GM12878 (cell line): ENCODE measurements around the gene AGAP3. TPM values are rescaled to one million over a fixed set of nuclear protein-coding genes. Genes with fewer than 3 reads are reported as not detected.

ENCODE experiments used
- ATAC-seq: fragments of 200-7000 bp; cut with Tn5 transposase; 3 replicates; pipeline ENCODE4 v1.9.1; 2020; ENCODE audit warnings: mild to moderate bottlenecking, moderate library complexity
- BruUV-seq: library from RNA; stranded (reverse); fragments of 400-500 nt; replicated peaks from 2 replicates; lab custom pipeline; 2021; lab: Mats Ljungman, UMichigan
- CTCF ChIA-PET: fragments of 300-600 bp; sonication (Branson Sonifier 250); formaldehyde crosslinking; extraction: SDS; loops from one replicate; lab custom pipeline; 2021; ENCODE audit warnings: inconsistent platforms; lab: Yijun Ruan, JAX
- POLR2A ChIA-PET: fragments of 350-600 bp; formaldehyde crosslinking; extraction: SDS; loops from one replicate; lab custom pipeline; 2021; ENCODE audit warnings: inconsistent platforms; lab: Charles Lee
- RAD21 ChIA-PET: fragments of 300-600 bp; sonication (Branson Sonifier 250); formaldehyde crosslinking; loops from one replicate; lab custom pipeline; 2023; ENCODE audit warnings: antibody characterized with exemption; ENCODE audit not compliant: unreplicated experiment; lab: Charles Lee
- SMC1A ChIA-PET: fragments of 300-600 bp; sonication (Branson Sonifier 250); formaldehyde crosslinking; loops from one replicate; lab custom pipeline; 2023; ENCODE audit not compliant: unreplicated experiment, uncharacterized antibody; lab: Charles Lee
- DNase-seq: peaks from one replicate; pipeline ENCODE4 v3.0.0-alpha.2; 2011; ENCODE audit warnings: low read depth, low spot score
- FAIRE-seq: peaks from 3 replicates; lab custom pipeline; 2011; peaks lifted over from hg19 to GRCh38; lab: Jason Lieb, UNC
- H2AFZ ChIP-seq: 2 replicates; pipeline ENCODE4 v1.6.0; 2011; ENCODE audit warnings: low read depth, low read length, control low read depth; ENCODE audit not compliant: control insufficient read depth
- H3K27ac ChIP-seq: 2 replicates; pipeline ENCODE4 v1.5.1; 2011; ENCODE audit warnings: control low read depth; ENCODE audit not compliant: control insufficient read depth, insufficient read depth
- H3K27me3 ChIP-seq, 2 experiments: replicated peaks in 1 of 2; 2 replicates each; pipeline versions ENCODE4 v1.6.0 to v1.6.1; 2011; ENCODE audit warnings: low read length in 1 of 2; ENCODE audit not compliant: control insufficient read depth in 2 of 2, insufficient read depth in 2 of 2
- H3K36me3 ChIP-seq, 2 experiments: 2 replicates each; pipeline ENCODE4 v1.5.1; 2011; ENCODE audit warnings: low read length in 1 of 2; ENCODE audit not compliant: control insufficient read depth in 2 of 2, insufficient read depth in 2 of 2
- H3K4me1 ChIP-seq: 2 replicates; pipeline ENCODE4 v1.6.1; 2011; ENCODE audit warnings: mild to moderate bottlenecking, low read length, moderate library complexity, mixed read lengths; ENCODE audit not compliant: control insufficient read depth, insufficient read depth
- H3K4me2 ChIP-seq: 2 replicates; pipeline ENCODE4 v1.6.0; 2011; ENCODE audit warnings: control low read depth; ENCODE audit not compliant: control insufficient read depth, insufficient read depth
- H3K4me3 ChIP-seq: fragments of 200-600 bp; sonication (generic); 2 replicates; pipeline ENCODE4 v1.5.1; 2016
- H3K79me2 ChIP-seq: 2 replicates; pipeline ENCODE4 v1.6.0; 2011; ENCODE audit warnings: low read length; ENCODE audit not compliant: control insufficient read depth, insufficient read depth
- H3K9ac ChIP-seq: 2 replicates; pipeline ENCODE4 v1.8.0; 2011; ENCODE audit warnings: low read length, control low read depth, mixed read lengths; ENCODE audit not compliant: control insufficient read depth, insufficient read depth
- H3K9me3 ChIP-seq: replicated peaks from 3 replicates; pipeline ENCODE4 v1.5.1; 2011; ENCODE audit warnings: mild to moderate bottlenecking, low read length; ENCODE audit not compliant: control insufficient read depth, insufficient read depth
- H4K20me1 ChIP-seq: 2 replicates; pipeline ENCODE4 v1.6.0; 2011; ENCODE audit not compliant: control insufficient read depth, insufficient read depth
- CHD1 ChIP-seq: IDR thresholded peaks from 2 replicates; pipeline ENCODE4 v1.6.1; 2012; ENCODE audit warnings: low read depth, low read length, improper control_type of control experiment
- HDAC2 ChIP-seq: fragments of 200-600 bp; sonication (generic); IDR thresholded peaks from 2 replicates; pipeline ENCODE4 v1.6.1; 2017
- IRF4 ChIP-seq: IDR thresholded peaks from 2 replicates; pipeline ENCODE4 v1.6.1; 2011; ENCODE audit warnings: low read depth, low read length
- MEF2A ChIP-seq: IDR thresholded peaks from 2 replicates; pipeline ENCODE4 v1.6.1; 2011; ENCODE audit warnings: low read depth, mild to moderate bottlenecking, low read length, moderate library complexity; ENCODE audit not compliant: insufficient read depth
- SMC3 ChIP-seq: IDR thresholded peaks from 2 replicates; pipeline ENCODE4 v1.6.1; 2011; ENCODE audit warnings: low read length, improper control_type of control experiment, borderline replicate concordance
- ZNF207 ChIP-seq: fragments of 450-650 bp; IDR thresholded peaks from 2 replicates; pipeline ENCODE4 v1.6.1; 2014; ENCODE audit warnings: antibody characterized with exemption, mild to moderate bottlenecking, borderline replicate concordance
- WGBS: methylation state at CpG from one replicate; pipeline ENCODE4 v1.1.6; 2016; ENCODE audit warnings: low lambda C conversion rate; ENCODE audit not compliant: insufficient replicate concordance, insufficient coverage; ENCODE audit errors: missing lambda C conversion rate; 5-methylcytosine and 5-hydroxymethylcytosine counted together
- in situ Hi-C: fragments of 300-500 bp; cut with MboI; formaldehyde crosslinking; loops from 9 replicates; pipeline ENCODE4 v1.14.3; 2018; ENCODE audit warnings: mixed read lengths
- intact Hi-C: fragments of 100-400 bp; cut with micrococcal nuclease; formaldehyde crosslinking; loops from one replicate; pipeline ENCODE4 v1.14.2; 2022; ENCODE audit not compliant: unreplicated experiment
- polyA plus RNA-seq, 11 experiments: library from polyadenylated mRNA; depleted of rRNA in 4 of 11; unstranded in 6 of 11; stranded (reverse) in 5 of 11; fragments of >200 nt; fragmentation: Nextera tagmentation in 4 of 11; fragmentation: Illumina TruSeq in 1 of 11; extraction: Ambion mirVana in 4 of 11; extraction: Trizol in 1 of 11; gene quantifications; 1 replicate in 1 of 11; 2 replicates in 10 of 11; pipeline versions ENCODE4 v1.2.1 to v1.2.3, GENCODE V29; 2011 to 2016; ENCODE audit warnings: inconsistent platforms in 2 of 11, missing spikeins in 2 of 11, low read depth in 1 of 11
- total RNA-seq, 4 experiments: library from RNA; depleted of rRNA in 3 of 4; stranded (reverse); fragments of >200 nt in 3 of 4; fragmentation: Illumina TruSeq in 1 of 4; extraction: Trizol in 1 of 4; gene quantifications; 2 replicates each; pipeline versions ENCODE4 v1.2.1 to v1.2.3, GENCODE V29; 2013 to 2021
- TF ChIP-seq, protein P1 (sequence below): fragments of 450-650 bp; IDR thresholded peaks from 2 replicates; pipeline ENCODE4 v1.6.1; 2017; ENCODE audit warnings: low read depth, mild to moderate bottlenecking, moderate library complexity
- TF ChIP-seq, protein P2 (sequence below): fragments of 450-650 bp; IDR thresholded peaks from 2 replicates; pipeline ENCODE4 v1.6.1; 2014; ENCODE audit warnings: mild to moderate bottlenecking

The AGAP3 gene
- total and polyA plus RNA-seq, 10 of the 15 experiments (the other 5 are each of a cell fraction or from before 2014, with no cell fraction given) = 1.8 to 68.1 (median 15.7) TPM

DNA sequence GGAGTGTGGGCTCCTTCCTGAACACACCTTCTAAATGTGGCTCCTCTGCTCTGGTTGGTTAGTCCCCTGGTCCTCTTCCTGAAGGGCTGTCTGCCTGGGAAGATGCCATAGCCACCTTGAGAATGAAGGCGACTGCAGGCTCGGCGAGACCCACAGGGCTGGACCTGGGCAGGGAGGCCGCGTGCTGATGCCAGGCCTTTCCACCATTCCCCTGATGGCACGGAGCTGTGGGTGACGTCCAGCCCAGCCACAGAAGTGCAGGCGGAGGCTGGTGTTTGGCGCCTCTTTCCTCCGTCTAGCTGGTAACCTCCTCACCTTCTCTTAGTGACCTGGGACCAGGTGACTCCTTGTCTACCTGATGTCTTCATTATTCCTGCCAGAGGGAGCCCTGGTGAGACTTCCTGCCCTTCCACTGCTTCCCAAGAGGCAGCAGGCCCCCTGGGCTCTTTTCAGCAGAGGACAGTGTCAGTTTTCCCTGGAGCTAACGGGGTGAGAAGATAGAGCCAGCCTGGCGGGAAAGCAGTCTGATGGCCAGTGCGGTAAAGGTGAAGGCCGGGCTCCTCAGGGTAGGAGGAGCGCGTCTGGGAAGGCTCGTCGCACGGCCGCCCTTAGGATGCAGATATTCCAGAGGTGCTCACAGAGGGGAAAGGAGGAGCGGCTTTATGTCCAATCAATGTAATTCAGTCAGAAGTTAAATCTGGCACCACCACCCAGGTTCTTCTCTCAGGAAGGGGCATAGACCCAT, 46.4 kb downstream of the AGAP3 start:
- FAIRE-seq (no peak), ATAC-seq (no peak), DNase-seq (no peak)
- Histone ChIP-seq H3K27me3 (no peaks in the 10 kb centered on the region), H3K27ac (no peak overlapping the region), H3K4me1 (no peaks in the 10 kb centered on the region), H3K79me2 (no peaks in the 10 kb centered on the region), H3K9ac (no peak overlapping the region), H3K36me3 (peaks cover 3 to 11% of the 10 kb centered on the region in 2 experiments; a peak in 2 of 4 replicates), H2AFZ (no peak overlapping the region), H3K4me3 (no peak overlapping the region), H3K4me2 (no peak overlapping the region), H4K20me1 (no peaks in the 10 kb centered on the region), H3K9me3 (no peaks in the 10 kb centered on the region)
- ChIA-PET RAD21 (no interaction called here), CTCF (interaction anchor here (1.5 kb wide), 1 partner anchor 9 kb away, joined by 3 read pairs; no protein-coding TSS in a partner anchor), POLR2A (no interaction called here), SMC1A (no interaction called here)
- in situ Hi-C loops (no loop called here), intact Hi-C loops (no loop called here)
- BruUV-seq = no TSS peak
- TF ChIP-seq ZNF207 (no peak), HDAC2 (no peak), IRF4 (no peak), SMC3 (no peak), CHD1 (no peak), MEF2A (no peak)
- TF ChIP-seq, protein P1, sequence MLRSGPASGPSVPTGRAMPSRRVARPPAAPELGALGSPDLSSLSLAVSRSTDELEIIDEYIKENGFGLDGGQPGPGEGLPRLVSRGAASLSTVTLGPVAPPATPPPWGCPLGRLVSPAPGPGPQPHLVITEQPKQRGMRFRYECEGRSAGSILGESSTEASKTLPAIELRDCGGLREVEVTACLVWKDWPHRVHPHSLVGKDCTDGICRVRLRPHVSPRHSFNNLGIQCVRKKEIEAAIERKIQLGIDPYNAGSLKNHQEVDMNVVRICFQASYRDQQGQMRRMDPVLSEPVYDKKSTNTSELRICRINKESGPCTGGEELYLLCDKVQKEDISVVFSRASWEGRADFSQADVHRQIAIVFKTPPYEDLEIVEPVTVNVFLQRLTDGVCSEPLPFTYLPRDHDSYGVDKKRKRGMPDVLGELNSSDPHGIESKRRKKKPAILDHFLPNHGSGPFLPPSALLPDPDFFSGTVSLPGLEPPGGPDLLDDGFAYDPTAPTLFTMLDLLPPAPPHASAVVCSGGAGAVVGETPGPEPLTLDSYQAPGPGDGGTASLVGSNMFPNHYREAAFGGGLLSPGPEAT = no peak
- TF ChIP-seq, protein P2, sequence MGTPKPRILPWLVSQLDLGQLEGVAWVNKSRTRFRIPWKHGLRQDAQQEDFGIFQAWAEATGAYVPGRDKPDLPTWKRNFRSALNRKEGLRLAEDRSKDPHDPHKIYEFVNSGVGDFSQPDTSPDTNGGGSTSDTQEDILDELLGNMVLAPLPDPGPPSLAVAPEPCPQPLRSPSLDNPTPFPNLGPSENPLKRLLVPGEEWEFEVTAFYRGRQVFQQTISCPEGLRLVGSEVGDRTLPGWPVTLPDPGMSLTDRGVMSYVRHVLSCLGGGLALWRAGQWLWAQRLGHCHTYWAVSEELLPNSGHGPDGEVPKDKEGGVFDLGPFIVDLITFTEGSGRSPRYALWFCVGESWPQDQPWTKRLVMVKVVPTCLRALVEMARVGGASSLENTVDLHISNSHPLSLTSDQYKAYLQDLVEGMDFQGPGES = no peak
- WGBS = 94% methylated on average over 21 of the region's 21 CpGs
